GM13976 (cell line): ENCODE data around the gene PIK3R1.

Experiments
- DNase-seq: peaks from one replicate; pipeline ENCODE4 v3.0.0; 2012; ENCODE audit warnings: low spot score
- in situ Hi-C: fragments of 300-500 bp; cut with MboI; formaldehyde crosslinking; loops from one replicate; pipeline ENCODE4 v1.12.0; 2022; ENCODE audit warnings: low sequenced_read_pairs, mixed read lengths, inconsistent platforms; ENCODE audit not compliant: unreplicated experiment
- TF ChIP-seq, protein P1 (sequence below): IDR thresholded peaks from 2 replicates; pipeline ENCODE4 v1.5.1; 2012; ENCODE audit warnings: borderline replicate concordance, mild to moderate bottlenecking; ENCODE audit not compliant: insufficient read depth; ENCODE audit errors: extremely low read depth, missing control alignments, control extremely low read depth

The PIK3R1 gene

DNA sequence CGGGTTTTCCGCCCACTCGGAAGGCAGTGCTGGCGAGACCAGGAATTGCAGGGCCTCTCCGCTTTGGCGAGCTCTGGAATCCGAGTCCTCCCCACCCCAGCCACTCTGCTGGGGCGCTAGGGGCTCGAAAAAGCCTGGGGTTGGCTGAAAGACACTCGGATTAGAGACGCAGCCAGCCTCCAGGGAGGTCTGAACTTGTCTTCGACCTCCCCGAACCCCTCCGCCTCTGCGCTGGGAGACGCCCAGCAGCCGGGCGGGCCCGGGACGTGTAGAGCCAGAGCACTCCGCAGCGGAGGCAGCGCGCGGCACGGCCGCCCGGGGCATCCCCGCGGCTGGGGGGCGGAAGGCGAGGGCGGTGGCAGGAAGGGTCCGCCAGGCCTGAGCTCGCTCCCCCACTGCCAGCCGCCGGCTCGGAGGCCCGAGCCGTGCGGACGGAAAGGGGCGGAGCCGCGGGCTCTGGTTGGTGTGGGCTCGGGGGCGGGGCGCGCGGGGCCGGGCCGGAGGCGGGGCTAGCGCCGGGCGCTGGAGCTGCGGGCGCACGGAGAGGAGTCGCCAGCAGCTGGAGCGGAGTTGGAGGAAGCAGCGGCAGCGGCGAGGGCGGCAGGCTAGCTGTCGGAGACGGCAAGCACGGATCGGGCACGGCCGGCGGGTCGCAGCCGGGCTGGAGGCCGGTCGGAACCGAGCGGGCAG is at the start of gene PIK3R1:
TSS of gene PIK3R1 (plus strand) at position 549 of the 690 bp plus-strand sequence. CDS start 10,920 bp downstream, outside the sequence.
- DNase-seq, result peak; percentile 97
- in situ Hi-C loops, result no loop called here

DNA sequence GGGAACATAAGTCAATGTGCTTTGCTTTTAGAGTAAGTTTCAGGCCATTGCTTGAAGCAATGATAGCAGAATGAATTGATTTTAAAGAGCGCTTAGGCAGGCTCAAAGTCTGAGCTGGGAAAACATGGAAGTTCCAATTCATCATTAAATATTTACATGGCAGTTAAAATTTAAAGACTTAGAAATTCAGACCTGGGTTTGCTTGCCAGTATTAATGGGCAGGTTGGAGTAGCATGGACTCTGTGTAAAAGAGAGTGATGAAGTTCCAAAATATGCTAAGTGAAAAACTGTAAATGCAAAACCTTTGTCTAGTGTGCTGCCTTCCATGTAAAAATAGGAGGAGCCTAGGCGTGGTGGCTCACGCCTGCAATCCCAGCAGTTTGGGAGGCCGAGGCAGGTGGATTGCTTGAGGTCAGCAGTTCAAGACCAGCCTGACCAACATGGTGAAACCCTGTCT is 48.3 kb upstream of the PIK3R1 start:
- TF ChIP-seq, protein P1, sequence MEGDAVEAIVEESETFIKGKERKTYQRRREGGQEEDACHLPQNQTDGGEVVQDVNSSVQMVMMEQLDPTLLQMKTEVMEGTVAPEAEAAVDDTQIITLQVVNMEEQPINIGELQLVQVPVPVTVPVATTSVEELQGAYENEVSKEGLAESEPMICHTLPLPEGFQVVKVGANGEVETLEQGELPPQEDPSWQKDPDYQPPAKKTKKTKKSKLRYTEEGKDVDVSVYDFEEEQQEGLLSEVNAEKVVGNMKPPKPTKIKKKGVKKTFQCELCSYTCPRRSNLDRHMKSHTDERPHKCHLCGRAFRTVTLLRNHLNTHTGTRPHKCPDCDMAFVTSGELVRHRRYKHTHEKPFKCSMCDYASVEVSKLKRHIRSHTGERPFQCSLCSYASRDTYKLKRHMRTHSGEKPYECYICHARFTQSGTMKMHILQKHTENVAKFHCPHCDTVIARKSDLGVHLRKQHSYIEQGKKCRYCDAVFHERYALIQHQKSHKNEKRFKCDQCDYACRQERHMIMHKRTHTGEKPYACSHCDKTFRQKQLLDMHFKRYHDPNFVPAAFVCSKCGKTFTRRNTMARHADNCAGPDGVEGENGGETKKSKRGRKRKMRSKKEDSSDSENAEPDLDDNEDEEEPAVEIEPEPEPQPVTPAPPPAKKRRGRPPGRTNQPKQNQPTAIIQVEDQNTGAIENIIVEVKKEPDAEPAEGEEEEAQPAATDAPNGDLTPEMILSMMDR, result no peak
- in situ Hi-C loops, result no loop called here
- DNase-seq, result no peak

More for the DNA sequence above, at the start of gene PIK3R1:
- TF ChIP-seq, protein P1, result no peak

DNA sequence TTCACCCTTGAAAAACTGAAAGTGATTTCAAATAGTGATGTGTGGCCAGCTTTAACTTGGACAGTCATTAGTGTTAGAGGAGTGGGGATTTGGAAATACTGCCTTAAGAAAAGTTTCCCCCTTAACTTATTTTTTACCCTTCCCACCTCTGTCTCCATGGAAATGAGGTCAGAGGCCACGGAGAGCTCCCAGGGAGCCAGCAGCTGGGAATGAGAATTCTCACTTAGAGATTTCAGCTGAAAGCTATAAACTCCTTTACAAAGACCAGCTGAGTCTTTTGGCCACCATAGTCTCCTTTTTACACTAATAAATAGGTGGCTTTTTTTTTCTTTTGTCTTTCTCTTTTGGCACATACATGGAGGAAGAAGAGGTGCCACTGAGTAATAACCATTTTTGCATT is 45.7 kb upstream of the PIK3R1 start:
- in situ Hi-C loops, result no loop called here
- DNase-seq, result no peak
- TF ChIP-seq, protein P1, result no peak

DNA sequence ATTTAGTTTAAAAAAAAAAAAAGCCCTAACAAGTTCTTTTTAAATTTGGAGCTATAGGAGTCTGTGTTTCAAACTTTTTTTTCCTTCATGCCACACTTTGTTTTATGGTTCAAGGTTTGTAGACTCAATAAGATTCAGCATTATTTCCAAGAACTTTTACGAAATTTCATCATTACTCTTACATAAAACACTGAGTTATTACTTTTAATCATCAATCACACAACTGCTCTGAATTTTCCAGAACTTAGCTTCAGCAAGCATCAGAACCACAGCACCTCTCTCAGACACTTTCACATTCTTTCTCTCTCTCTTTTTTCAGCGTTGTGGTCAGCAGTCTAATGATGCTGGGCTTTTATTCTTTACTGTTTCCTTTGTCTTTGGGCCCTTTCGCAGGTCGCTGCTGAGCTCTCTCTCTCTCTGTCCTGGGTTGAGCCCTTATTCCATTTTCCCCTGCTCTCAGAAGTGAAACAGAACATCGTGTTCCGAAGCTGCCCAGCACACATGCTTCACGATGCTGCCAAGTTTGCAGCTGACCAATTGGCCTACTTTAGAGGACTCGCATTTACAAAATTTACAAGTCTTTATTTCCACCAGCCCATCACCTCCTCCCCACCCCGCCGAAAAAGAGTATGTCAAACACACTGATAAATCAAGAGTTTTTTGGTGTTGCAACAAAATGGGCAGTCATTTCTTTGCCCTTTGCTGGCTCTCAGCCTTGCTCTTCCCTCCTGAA is 44.6 kb upstream of the PIK3R1 start:
- TF ChIP-seq, protein P1, result no peak
- DNase-seq, result no peak
- in situ Hi-C loops, result no loop called here

DNA sequence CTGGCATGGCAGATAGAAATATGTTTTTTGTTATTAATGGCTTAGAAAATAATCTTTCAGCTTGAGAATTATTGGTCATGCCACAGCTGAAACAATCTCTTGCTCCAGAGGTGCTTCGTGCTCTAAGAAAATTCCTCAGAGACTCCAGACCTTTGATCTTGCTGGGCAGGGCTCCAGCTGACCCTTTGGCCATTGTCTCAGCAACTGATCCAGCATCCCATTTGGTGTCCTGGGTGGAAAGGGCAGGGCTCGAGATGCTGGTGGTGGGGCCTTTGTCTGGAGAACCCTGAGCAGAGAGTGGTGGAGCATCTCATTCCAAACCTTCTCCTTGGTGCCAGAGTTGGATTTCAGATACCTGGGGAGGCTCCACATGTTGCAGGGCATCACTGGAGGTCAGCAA is 43.2 kb upstream of the PIK3R1 start:
- in situ Hi-C loops, result no loop called here
- no peak for DNase-seq
- TF ChIP-seq, protein P1, result no peak

DNA sequence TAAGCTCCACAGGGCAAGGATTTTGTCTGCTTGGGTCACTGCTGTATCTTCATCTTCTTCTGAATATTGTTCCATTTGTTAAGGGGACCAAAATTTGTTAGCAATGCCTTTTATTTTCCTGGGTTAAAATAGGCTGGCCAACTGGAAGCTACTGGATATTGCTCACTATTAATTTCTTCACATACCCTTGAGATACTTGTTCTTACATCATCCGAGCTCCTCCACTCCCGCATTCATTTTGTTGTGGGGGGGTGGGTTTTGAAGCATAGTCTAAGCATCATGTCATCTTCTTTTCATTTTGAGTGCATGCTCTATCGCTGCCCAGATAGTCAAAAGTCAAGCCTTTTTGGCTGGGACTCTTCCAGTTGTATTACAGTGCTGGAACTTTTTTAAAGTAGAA is 42.5 kb upstream of the PIK3R1 start:
- in situ Hi-C loops, result no loop called here
- TF ChIP-seq, protein P1, result no peak
- DNase-seq, result no peak
